Erythroblast (primary cell): ENCODE data around the gene PVALB.
"Not testable (repeated sequence)": the region's sequence is repeated elsewhere in the genome, so short reads cannot be mapped to it uniquely, and the experiment has no call there.

Experiments used
- GATA1 ChIP-seq: IDR thresholded peaks from 2 replicates; pipeline ENCODE4 v1.6.1; 2011; ENCODE audit warnings: low read depth, mild to moderate bottlenecking, control low read depth, low read length, moderate library complexity
- POLR2A ChIP-seq: IDR thresholded peaks from 2 replicates; pipeline ENCODE4 v1.6.1; 2011; ENCODE audit warnings: mild to moderate bottlenecking, low read length

- not testable (repeated sequence) for TF ChIP-seq POLR2A, GATA1
Observed at GRCh38 chr22:36754881-36755280, 62.0 kb downstream of the PVALB start.
